EL (cell line): Measurements from ENCODE around the gene DNAJB9.
A peak's percentile ranks its signal among the peaks of the same experiment; 100 is the strongest.
"Not testable (repeated sequence)": the region's sequence is repeated elsewhere in the genome, so short reads cannot be mapped to it uniquely, and the experiment has no call there.

Source experiments
- DNase-seq: peaks from one replicate; pipeline ENCODE4 v3.0.0-alpha.2; 2016

The DNAJB9 gene

GRCh38 chr7:108569381-108570145 lies at the start of gene DNAJB9, which contains the start of gene THAP5:
Gene DNAJB9, plus strand, starts transcription at chr7:108569874. Its CDS starts 1,853 bp downstream, at chr7:108571727.
Gene THAP5, minus strand, starts transcription at chr7:108569706. Its CDS starts 137 bp downstream, at chr7:108569569.
- peak; percentile 99 for DNase-seq

- DNase-seq = no peak
These were observed 46.9 kb upstream of the DNAJB9 start for GRCh38 chr7:108522780-108523179.

GRCh38 chr7:108525327-108525984 lies 44.2 kb upstream of the DNAJB9 start:
- peak; percentile 87 for DNase-seq

GRCh38 chr7:108525985-108526767 lies 43.5 kb upstream of the DNAJB9 start, which contains the start of gene PNPLA8:
Gene PNPLA8, minus strand, starts transcription at chr7:108526135. Its CDS starts 10,644 bp downstream, at chr7:108515491.
- peak; percentile 99 for DNase-seq

GRCh38 chr7:108526768-108527017 lies 43.0 kb upstream of the DNAJB9 start:
- no peak for DNase-seq

GRCh38 chr7:108528183-108528712 lies 41.4 kb upstream of the DNAJB9 start:
- no peak for DNase-seq

GRCh38 chr7:108529341-108529740 lies 40.3 kb upstream of the DNAJB9 start:
- DNase-seq = no peak

GRCh38 chr7:108533712-108534111 lies 36.0 kb upstream of the DNAJB9 start:
- no peak for DNase-seq

GRCh38 chr7:108535257-108535656 lies 34.4 kb upstream of the DNAJB9 start:
- DNase-seq = no peak

GRCh38 chr7:108535744-108536143 lies 33.9 kb upstream of the DNAJB9 start:
- DNase-seq = no peak

- DNase-seq = no peak
These were observed 32.4 kb upstream of the DNAJB9 start for GRCh38 chr7:108537229-108537628.

- DNase-seq = not testable (repeated sequence)
These were observed 31.4 kb upstream of the DNAJB9 start for GRCh38 chr7:108538236-108538635.

GRCh38 chr7:108538685-108539084 lies 31.0 kb upstream of the DNAJB9 start:
- not testable (repeated sequence) for DNase-seq

- DNase-seq = no peak
These were observed 28.2 kb upstream of the DNAJB9 start for GRCh38 chr7:108541478-108541877.

GRCh38 chr7:108548141-108548896 lies 21.4 kb upstream of the DNAJB9 start:
- DNase-seq = not testable (repeated sequence)

GRCh38 chr7:108556665-108557064 lies 13.0 kb upstream of the DNAJB9 start:
- not testable (repeated sequence) for DNase-seq

- no peak for DNase-seq
These were observed 12.5 kb upstream of the DNAJB9 start for GRCh38 chr7:108557191-108557590.

- no peak for DNase-seq
These were observed 12.1 kb upstream of the DNAJB9 start for GRCh38 chr7:108557617-108558016.

- no peak for DNase-seq
These were observed 10.4 kb upstream of the DNAJB9 start for GRCh38 chr7:108559253-108559652.

GRCh38 chr7:108561047-108561619 lies 8.5 kb upstream of the DNAJB9 start:
- peak; percentile 25 for DNase-seq

- no peak for DNase-seq
These were observed 3.7 kb upstream of the DNAJB9 start for GRCh38 chr7:108565987-108566386.

GRCh38 chr7:108568801-108569380 lies 783 bp upstream of the DNAJB9 start:
- DNase-seq = no peak
